ENCODE results near the gene MT1H.

The MT1H gene

DNA sequence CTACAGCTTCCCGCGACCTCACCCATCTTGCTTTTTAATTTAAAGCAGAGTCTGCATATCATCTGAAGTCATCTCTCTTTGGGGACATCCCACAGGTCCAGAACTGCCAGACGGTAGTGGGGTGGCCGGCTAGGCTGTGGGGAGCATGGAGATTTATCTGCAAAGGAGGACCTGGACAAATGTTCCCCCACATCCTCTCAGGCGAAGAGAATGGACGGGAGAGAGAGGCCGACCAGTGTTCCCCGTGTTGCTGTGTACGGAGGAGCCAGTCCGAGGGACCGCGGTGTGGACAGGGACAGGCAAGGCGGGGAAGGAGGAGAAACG, 37.8 kb upstream of the MT1H start:
- H3K4me1 Mint-ChIP-seq: peaks cover 32% of the 10 kb centered on the region
- peak overlapping the region; percentile 39 for H3K4me3 Mint-ChIP-seq
- H3K27ac Mint-ChIP-seq: no peak overlapping the region
- no peaks in the 10 kb centered on the region for H3K36me3 Mint-ChIP-seq
- no peak for DNase-seq
- H3K27me3 Mint-ChIP-seq: peaks cover 93% of the 10 kb centered on the region
- CTCF ChIA-PET: interaction anchor here (2.2 to 2.3 kb wide), 2 partner anchors 11 to 25 kb away, joined by 4 to 12 read pairs; no protein-coding TSS in a partner anchor
- no peaks in the 10 kb centered on the region for H3K9me3 Mint-ChIP-seq

- Mint-ChIP-seq H3K4me1 (peaks cover 32% of the 10 kb centered on the region), H3K9me3 (no peaks in the 10 kb centered on the region), H3K36me3 (no peaks in the 10 kb centered on the region), H3K27me3 (peaks cover 93% of the 10 kb centered on the region), H3K4me3 (peak within 1 kb of the TSS; percentile 39), H3K27ac (no peak within 1 kb of the TSS)
- CTCF ChIA-PET: no interaction called here
- no peak for DNase-seq
These were observed 37.3 kb upstream of the MT1H start, which contains the start of gene MT1M for GRCh38 chr16:56632156-56632847. MT1M (plus strand) TSS chr16:56632659; CDS start chr16:56632732, 73 bp downstream.

DNA sequence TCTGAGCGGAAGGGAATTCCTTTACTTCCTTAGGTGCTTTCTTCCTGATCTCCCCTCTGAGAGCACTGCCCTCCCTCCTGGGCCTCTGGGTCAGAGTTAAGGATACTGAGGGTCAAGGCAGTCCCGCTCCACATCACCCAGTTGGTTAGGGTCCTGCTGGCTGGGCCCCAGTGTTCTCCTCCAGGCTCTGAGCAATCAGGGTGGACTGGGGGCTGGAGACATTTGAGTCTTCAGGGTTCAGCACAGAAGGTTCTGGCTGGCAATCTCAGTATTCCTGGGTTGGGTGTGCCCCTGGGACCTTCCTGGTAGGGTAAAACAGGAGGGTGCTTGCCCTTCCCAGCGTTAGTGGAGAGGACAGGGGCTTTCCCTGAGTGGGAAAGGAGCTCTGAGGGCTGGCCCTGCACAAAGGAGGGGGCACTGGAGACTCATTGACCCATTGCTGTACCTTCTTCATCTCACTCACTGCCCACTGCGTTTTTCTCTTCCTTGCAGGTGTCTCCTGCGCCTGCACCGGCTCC, 36.7 kb upstream of the MT1H start:
- Mint-ChIP-seq H3K9me3 (no peaks in the 10 kb centered on the region), H3K27me3 (peaks cover 98% of the 10 kb centered on the region)

DNA sequence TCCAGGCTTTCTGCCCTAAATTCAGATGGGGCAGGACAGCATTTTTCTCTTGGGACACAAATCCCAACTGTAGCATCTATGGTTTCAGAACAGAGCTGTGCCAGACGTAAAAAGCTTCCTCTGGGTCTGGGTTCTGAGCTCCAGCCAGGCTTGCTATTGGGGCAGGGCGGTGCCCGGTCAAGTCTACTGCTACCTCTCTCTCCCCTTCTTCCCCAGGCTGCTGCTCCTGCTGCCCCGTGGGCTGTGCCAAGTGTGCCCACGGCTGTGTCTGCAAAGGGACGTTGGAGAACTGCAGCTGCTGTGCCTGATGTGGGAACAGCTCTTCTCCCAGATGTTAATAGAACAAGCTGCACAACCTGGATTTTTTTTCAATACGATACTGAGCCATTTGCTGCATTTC, 36.1 kb upstream of the MT1H start:
- peaks cover 39% of the 10 kb centered on the region for H3K4me1 Mint-ChIP-seq
- peaks cover 100% of the 10 kb centered on the region for H3K27me3 Mint-ChIP-seq
- H3K9me3 Mint-ChIP-seq: no peaks in the 10 kb centered on the region
- no peak overlapping the region for H3K4me3 Mint-ChIP-seq
- no peak overlapping the region for H3K27ac Mint-ChIP-seq
- CTCF ChIA-PET: no interaction called here
- DNase-seq: no peak
- H3K36me3 Mint-ChIP-seq: no peaks in the 10 kb centered on the region

More for the DNA sequence above, 36.7 kb upstream of the MT1H start:
- peaks cover 35% of the 10 kb centered on the region for H3K4me1 Mint-ChIP-seq
- no peaks in the 10 kb centered on the region for H3K36me3 Mint-ChIP-seq
- no peak overlapping the region for H3K27ac Mint-ChIP-seq
- H3K4me3 Mint-ChIP-seq: peak overlapping the region; percentile 35
- no peak for DNase-seq
- CTCF ChIA-PET: no interaction called here

DNA sequence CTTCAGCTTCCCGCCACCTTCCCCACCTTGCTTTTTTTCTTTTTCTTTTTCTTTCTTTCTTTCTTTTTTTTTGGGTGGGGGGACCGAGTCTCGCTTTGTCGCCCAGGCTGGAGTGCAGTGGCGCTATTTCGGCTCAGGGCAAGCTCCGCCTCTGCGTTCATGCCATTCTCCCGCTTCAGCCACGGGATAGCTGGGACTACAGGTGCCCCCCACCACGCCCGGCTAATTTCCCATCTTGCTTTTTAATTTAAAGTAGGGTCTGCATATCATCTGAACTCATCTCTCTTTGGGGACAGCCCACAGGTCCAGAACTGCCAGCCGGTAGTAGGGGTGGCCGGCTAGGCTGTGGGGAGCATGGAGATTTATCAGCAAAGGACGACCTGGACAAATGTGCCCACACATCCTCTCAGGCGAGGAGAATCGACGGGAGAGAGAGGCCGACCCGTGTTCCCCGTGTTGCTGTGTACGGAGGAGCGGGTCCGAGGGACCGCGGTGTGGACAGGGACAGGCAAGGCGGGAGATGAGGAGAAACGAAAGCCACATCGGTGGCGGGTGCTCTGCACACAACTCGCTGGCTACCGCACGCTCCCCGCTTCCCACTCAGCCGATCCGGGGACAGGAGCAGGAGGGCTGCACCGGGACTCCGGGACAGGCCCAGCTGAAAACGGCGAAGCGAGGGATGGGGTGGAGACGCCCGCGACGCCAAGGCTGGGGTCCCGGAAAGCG, 34.7 kb upstream of the MT1H start:
- Mint-ChIP-seq H3K4me3 (peak overlapping the region; percentile 49), H3K9me3 (no peaks in the 10 kb centered on the region), H3K27me3 (peaks cover 100% of the 10 kb centered on the region), H3K36me3 (no peaks in the 10 kb centered on the region), H3K4me1 (peaks cover 41% of the 10 kb centered on the region), H3K27ac (peak overlapping the region; percentile 45)
- CTCF ChIA-PET: no interaction called here
- DNase-seq: no peak

DNA sequence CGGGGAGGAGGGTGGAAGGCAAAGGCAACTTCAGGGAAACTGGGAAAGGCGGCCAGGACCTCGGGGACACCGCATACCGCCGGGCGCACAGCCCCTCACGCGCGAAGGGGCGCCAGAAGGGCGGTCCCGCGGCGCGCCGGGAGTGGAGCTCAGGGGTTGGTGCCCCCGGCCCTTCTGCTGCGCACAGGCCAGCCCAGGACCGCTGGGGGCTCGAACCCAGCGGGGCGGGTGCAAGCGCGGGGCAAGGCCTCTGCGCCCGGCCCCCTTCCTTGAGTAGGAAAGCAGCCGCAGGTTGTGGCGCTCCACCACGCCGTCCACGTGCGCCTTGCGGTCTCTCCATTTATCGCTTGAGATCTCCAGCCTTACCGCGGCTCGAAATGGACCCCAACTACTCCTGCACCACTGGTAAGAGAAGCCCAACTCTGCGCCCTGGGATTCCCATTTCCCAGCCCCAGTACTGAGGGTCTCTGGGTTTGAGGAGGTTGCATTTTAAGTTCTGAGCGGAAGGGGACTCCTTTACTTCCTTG, 34.1 kb upstream of the MT1H start:
- CTCF ChIA-PET: no interaction called here
- H3K4me3 Mint-ChIP-seq: peak overlapping the region; percentile 40
- peaks cover 100% of the 10 kb centered on the region for H3K27me3 Mint-ChIP-seq
- peak; percentile 35 for DNase-seq
- H3K27ac Mint-ChIP-seq: no peak overlapping the region
- H3K4me1 Mint-ChIP-seq: peaks cover 41% of the 10 kb centered on the region
- no peaks in the 10 kb centered on the region for H3K36me3 Mint-ChIP-seq
- no peaks in the 10 kb centered on the region for H3K9me3 Mint-ChIP-seq

- Mint-ChIP-seq H3K4me3 (no peak overlapping the region), H3K27ac (peak overlapping the region; percentile 7), H3K9me3 (no peaks in the 10 kb centered on the region), H3K27me3 (peaks cover 95% of the 10 kb centered on the region), H3K4me1 (peaks cover 38% of the 10 kb centered on the region), H3K36me3 (no peaks in the 10 kb centered on the region)
- no peak for DNase-seq
- CTCF ChIA-PET: no interaction called here
These were observed 32.8 kb upstream of the MT1H start for GRCh38 chr16:56636616-56637413.

- H3K4me3 Mint-ChIP-seq: peak within 1 kb of the TSS; percentile 24
- H3K36me3 Mint-ChIP-seq: no peaks in the 10 kb centered on the region
- CTCF ChIA-PET: interaction anchor here (1.6 kb wide), 1 partner anchor 37 kb away, joined by 4 read pairs; no protein-coding TSS in a partner anchor
- peaks cover 95% of the 10 kb centered on the region for H3K27me3 Mint-ChIP-seq
- peaks cover 40% of the 10 kb centered on the region for H3K4me1 Mint-ChIP-seq
- H3K9me3 Mint-ChIP-seq: no peaks in the 10 kb centered on the region
- H3K27ac Mint-ChIP-seq: no peak within 1 kb of the TSS
- DNase-seq: peak; percentile 38
These were observed 31.5 kb upstream of the MT1H start, which contains the start of gene MT1A for GRCh38 chr16:56637814-56638750. MT1A (plus strand) TSS chr16:56638666; CDS start chr16:56638739, 73 bp downstream.

DNA sequence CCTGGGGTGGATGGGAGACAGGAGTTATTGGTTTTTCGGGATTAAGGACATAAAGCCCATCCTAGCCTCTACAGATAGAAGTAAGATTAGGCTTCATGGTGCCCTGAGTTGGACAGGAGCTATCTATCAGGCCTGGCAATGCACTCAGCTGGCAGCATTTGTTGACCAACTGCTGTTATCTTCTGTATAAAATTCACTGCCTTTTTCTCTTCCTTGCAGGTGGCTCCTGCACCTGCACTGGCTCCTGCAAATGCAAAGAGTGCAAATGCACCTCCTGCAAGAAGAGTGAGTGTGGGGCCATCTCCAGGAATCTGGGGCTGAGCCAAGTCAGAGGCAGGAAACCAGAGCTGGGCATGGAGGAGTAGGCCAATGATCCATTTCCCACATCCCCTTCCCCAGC, 30.6 kb upstream of the MT1H start:
- no peaks in the 10 kb centered on the region for H3K36me3 Mint-ChIP-seq
- peaks cover 49% of the 10 kb centered on the region for H3K4me1 Mint-ChIP-seq
- CTCF ChIA-PET: interaction anchor here (1.0 to 1.6 kb wide), 2 partner anchors 38 to 64 kb away, joined by 3 to 4 read pairs; no protein-coding TSS in a partner anchor
- no peak for DNase-seq
- H3K4me3 Mint-ChIP-seq: no peak overlapping the region
- H3K27me3 Mint-ChIP-seq: peaks cover 95% of the 10 kb centered on the region
- H3K27ac Mint-ChIP-seq: no peak overlapping the region
- H3K9me3 Mint-ChIP-seq: no peaks in the 10 kb centered on the region

DNA sequence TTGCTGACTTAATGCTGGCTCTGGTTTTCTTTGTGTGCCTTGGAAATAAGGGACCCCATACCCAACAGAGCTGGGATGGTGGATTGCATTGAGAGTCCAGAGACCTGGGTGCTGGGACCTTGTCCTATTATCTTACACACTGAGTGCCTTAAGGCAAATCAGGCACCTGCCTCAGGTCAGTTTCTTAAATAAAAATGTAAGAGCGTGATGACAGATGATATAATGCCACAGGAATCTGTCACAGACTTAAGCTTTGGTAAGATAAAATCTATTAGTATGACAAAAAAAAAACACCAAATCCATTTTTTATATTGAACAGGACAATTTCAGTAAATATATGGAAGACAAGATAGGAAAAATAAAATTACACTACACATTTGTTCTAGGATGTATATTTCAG, 29.5 kb upstream of the MT1H start:
- Mint-ChIP-seq H3K27ac (no peak overlapping the region), H3K4me1 (peaks cover 51% of the 10 kb centered on the region), H3K36me3 (no peaks in the 10 kb centered on the region), H3K27me3 (peaks cover 95% of the 10 kb centered on the region), H3K4me3 (no peak overlapping the region), H3K9me3 (no peaks in the 10 kb centered on the region)
- no peak for DNase-seq
- CTCF ChIA-PET: interaction anchor here (1.0 kb wide), 1 partner anchor 62 kb away, joined by 3 read pairs; no protein-coding TSS in a partner anchor

- CTCF ChIA-PET: interaction anchor here (1.1 to 3.7 kb wide), 4 partner anchors 10 to 64 kb away, joined by 4 to 15 read pairs (median 9); no protein-coding TSS in a partner anchor
- no peak for DNase-seq
- Mint-ChIP-seq H3K27me3 (peaks cover 94% of the 10 kb centered on the region), H3K27ac (no peak overlapping the region), H3K36me3 (no peaks in the 10 kb centered on the region), H3K4me1 (peaks cover 43% of the 10 kb centered on the region), H3K9me3 (no peaks in the 10 kb centered on the region), H3K4me3 (no peak overlapping the region)
These were observed 28.4 kb upstream of the MT1H start for GRCh38 chr16:56641166-56641565.

DNA sequence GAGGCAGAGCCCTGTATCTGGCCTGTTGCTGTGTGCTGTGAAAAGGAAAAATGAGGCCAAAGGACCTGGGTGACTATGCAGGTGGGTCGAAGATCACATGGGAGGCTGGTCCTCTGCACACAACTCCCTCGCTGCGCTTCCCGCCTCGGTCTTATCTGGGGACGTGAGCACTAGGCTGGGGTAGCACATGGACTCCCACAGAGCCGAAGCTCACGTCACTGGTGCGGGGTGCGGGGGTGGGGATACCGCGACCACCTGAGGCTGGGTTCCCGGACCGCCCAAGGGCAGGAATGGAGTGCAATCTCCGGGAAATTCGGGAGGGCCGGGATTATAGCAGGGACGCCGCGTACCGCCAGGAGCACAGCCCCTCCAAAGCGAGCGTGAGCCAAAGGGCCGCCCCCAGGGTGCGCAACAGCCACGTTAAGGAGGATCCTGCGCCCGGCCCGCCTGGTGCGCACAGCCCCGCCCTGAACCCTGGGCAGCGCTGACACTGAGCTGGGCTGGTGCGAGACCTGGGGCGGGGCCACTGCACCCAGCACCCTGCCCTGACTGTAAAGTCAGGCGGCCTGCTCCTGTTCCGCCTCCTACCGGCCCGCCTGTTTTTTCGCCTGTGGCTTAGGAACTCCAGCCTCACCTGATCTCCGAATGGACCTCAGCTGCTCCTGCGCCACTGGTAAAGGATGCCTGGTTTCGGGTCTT, 26.4 kb upstream of the MT1H start:
- H3K36me3 Mint-ChIP-seq: no peaks in the 10 kb centered on the region
- CTCF ChIA-PET: interaction anchor here (0.7 to 3.7 kb wide), 20 partner anchors 9 to 143 kb away, joined by 3 to 15 read pairs (median 4); partner anchors contain the start of genes MT1E and MT2A
- H3K9me3 Mint-ChIP-seq: no peaks in the 10 kb centered on the region
- peak overlapping the region; percentile 64 for H3K4me3 Mint-ChIP-seq
- DNase-seq: peak; percentile 88
- H3K4me1 Mint-ChIP-seq: peaks cover 28% of the 10 kb centered on the region
- no peak overlapping the region for H3K27ac Mint-ChIP-seq
- peaks cover 91% of the 10 kb centered on the region for H3K27me3 Mint-ChIP-seq

All from activated naive CD4-positive, alpha-beta T cell treated with anti-CD3 and anti-CD28 coated beads, Interleukin-2, amount 10 ng/mL, durations not matched to agents 7 days and 5 days (primary cell).